ENCODE data around the gene ABHD6. TPM values are rescaled to one million over a fixed set of nuclear protein-coding genes. Genes with fewer than 3 reads are reported as not detected.
"Not testable (repeated sequence)": the region's sequence is repeated elsewhere in the genome, so short reads cannot be mapped to it uniquely, and the experiment has no call there.

ABHD6 gene
- total RNA-seq, 1 experiment from 2014 or later = 2.2 TPM

- no peak overlapping the region for H3K9ac ChIP-seq (ENCODE audit: extremely low read depth, insufficient read length, low read length)
- Mint-ChIP-seq H3K36me3 (ENCODE audit: insufficient read depth in 1 of 3, low read depth in 3 of 3) (peaks cover 2 to 7% (median 4%) of the 10 kb centered on the region in 3 experiments; a peak in 4 of 7 replicates), H3K9me3 (peaks cover 0 to 7% of the 10 kb centered on the region in 2 experiments; a peak in 2 of 5 replicates), H3K4me1 (no peaks in the 10 kb centered on the region), H3K27me3 (ENCODE audit: low read depth) (no peaks in the 10 kb centered on the region; the same call in 1 of the 2 replicates), H3K27ac (no peak overlapping the region), H3K4me3 (no peak overlapping the region)
- H3K79me1 ChIP-seq (ENCODE audit: insufficient read depth, low read depth, low read length, poor library complexity, severe bottlenecking) = no peaks in the 10 kb centered on the region
- no peak overlapping the region for H4K8ac ChIP-seq (replicated peaks; ENCODE audit: insufficient read length, low read depth, low read length)
- no peaks in the 10 kb centered on the region for H3K23me2 ChIP-seq (ENCODE audit: insufficient read length, low read depth, low read length, poor library complexity, severe bottlenecking)
- H4K20me1 ChIP-seq (ENCODE audit: control insufficient read depth, insufficient read depth, insufficient read length) = no peaks in the 10 kb centered on the region
- no peak overlapping the region for H3K4ac ChIP-seq (ENCODE audit: low read depth, low read length)
- H2AFZ ChIP-seq (ENCODE audit: low read length) = no peak overlapping the region
- no peak overlapping the region for H4K91ac ChIP-seq (ENCODE audit: insufficient read length, low read depth, low read length)
- no peak overlapping the region for H3K56ac ChIP-seq (ENCODE audit: insufficient read length, low read depth, low read length)
- H3K18ac ChIP-seq (ENCODE audit: insufficient read length, low read depth, low read length) = no peak overlapping the region
- H3K14ac ChIP-seq (ENCODE audit: insufficient read depth, low read length) = no peak overlapping the region
- H3K23ac ChIP-seq (ENCODE audit: insufficient read length, low read depth, low read length) = no peak overlapping the region
- H3T11ph ChIP-seq (ENCODE audit: low read length) = no peak overlapping the region
- no peak for DNase-seq
- H2BK15ac ChIP-seq (ENCODE audit: low read depth, low read length) = no peak overlapping the region
- no peak overlapping the region for H4K5ac ChIP-seq (ENCODE audit: insufficient read length, low read depth, low read length)
- H2BK120ac ChIP-seq (ENCODE audit: low read depth, low read length, poor library complexity, severe bottlenecking) = no peak overlapping the region
- no peaks in the 10 kb centered on the region for H3K4me1 ChIP-seq (ENCODE audit: insufficient read depth, low read length)
- TF ChIP-seq CTCF (conservative IDR thresholded peaks at IDR 0.05) = no peak
- no CpG with 5 or more reads among the region's 3 CpGs for WGBS (ENCODE audit: extremely low coverage, insufficient read length, low lambda C conversion rate)
- H2AK5ac ChIP-seq (ENCODE audit: insufficient read length, low read length) = no peak overlapping the region
- H2BK12ac ChIP-seq (ENCODE audit: insufficient read length, low read depth, low read length) = no peak overlapping the region
- H2BK5ac ChIP-seq (ENCODE audit: insufficient read length, low read length) = no peak overlapping the region
- no peak overlapping the region for H2BK20ac ChIP-seq (ENCODE audit: low read depth, low read length, poor library complexity, severe bottlenecking)
- no peaks in the 10 kb centered on the region for H3K79me2 ChIP-seq (ENCODE audit: insufficient read depth, low read length)
- H3K27ac ChIP-seq (ENCODE audit: insufficient read length, low read depth, low read length) = no peak overlapping the region
- no peaks in the 10 kb centered on the region for H3K9me3 ChIP-seq (ENCODE audit: control insufficient read depth, low read depth, low read length)
- no peak overlapping the region for H3K4me2 ChIP-seq (ENCODE audit: insufficient read depth, insufficient read length, low read length)
- no peaks in the 10 kb centered on the region for H3K27me3 ChIP-seq (ENCODE audit: insufficient read depth, low read length)
These were observed 35.3 kb downstream of the ABHD6 start for GRCh38 chr3:58272891-58273290.

- H2AK5ac ChIP-seq (ENCODE audit: insufficient read length, low read length); H3K4ac ChIP-seq (ENCODE audit: low read depth, low read length); H3K4me1 ChIP-seq (ENCODE audit: insufficient read depth, low read length); H2BK12ac ChIP-seq (ENCODE audit: insufficient read length, low read depth, low read length); H4K5ac ChIP-seq (ENCODE audit: insufficient read length, low read depth, low read length); H2AFZ ChIP-seq (ENCODE audit: low read length); H2BK20ac ChIP-seq (ENCODE audit: low read depth, low read length, poor library complexity, severe bottlenecking); H3K9ac ChIP-seq (ENCODE audit: extremely low read depth, insufficient read length, low read length); H3K79me2 ChIP-seq (ENCODE audit: insufficient read depth, low read length); H2BK15ac ChIP-seq (ENCODE audit: low read depth, low read length); H3K27me3 Mint-ChIP-seq (ENCODE audit: low read depth); H3K4me2 ChIP-seq (ENCODE audit: insufficient read depth, insufficient read length, low read length); H3K4me3 Mint-ChIP-seq; H2BK5ac ChIP-seq (ENCODE audit: insufficient read length, low read length); H3K4me1 Mint-ChIP-seq; H4K8ac ChIP-seq (replicated peaks; ENCODE audit: insufficient read length, low read depth, low read length); H3K23me2 ChIP-seq (ENCODE audit: insufficient read length, low read depth, low read length, poor library complexity, severe bottlenecking); H3K79me1 ChIP-seq (ENCODE audit: insufficient read depth, low read depth, low read length, poor library complexity, severe bottlenecking); H3K27ac ChIP-seq (ENCODE audit: insufficient read length, low read depth, low read length); H3K9me3 Mint-ChIP-seq; H4K91ac ChIP-seq (ENCODE audit: insufficient read length, low read depth, low read length); H3K27ac Mint-ChIP-seq; H3K36me3 Mint-ChIP-seq (ENCODE audit: insufficient read depth in 1 of 3, low read depth in 3 of 3); H3K56ac ChIP-seq (ENCODE audit: insufficient read length, low read depth, low read length); DNase-seq; H3K14ac ChIP-seq (ENCODE audit: insufficient read depth, low read length); H4K20me1 ChIP-seq (ENCODE audit: control insufficient read depth, insufficient read depth, insufficient read length); H3K18ac ChIP-seq (ENCODE audit: insufficient read length, low read depth, low read length); H3T11ph ChIP-seq (ENCODE audit: low read length); H3K9me3 ChIP-seq (ENCODE audit: control insufficient read depth, low read depth, low read length); H3K23ac ChIP-seq (ENCODE audit: insufficient read length, low read depth, low read length); H2BK120ac ChIP-seq (ENCODE audit: low read depth, low read length, poor library complexity, severe bottlenecking); H3K27me3 ChIP-seq (ENCODE audit: insufficient read depth, low read length): not testable (repeated sequence)
- WGBS (ENCODE audit: extremely low coverage, insufficient read length, low lambda C conversion rate) = no CpG with 5 or more reads among the region's 3 CpGs
These were observed 35.8 kb downstream of the ABHD6 start for GRCh38 chr3:58273362-58273761.

All from H9 (cell line).